ENCODE results near the gene BCL11A.

- TF ChIP-seq, protein P1, sequence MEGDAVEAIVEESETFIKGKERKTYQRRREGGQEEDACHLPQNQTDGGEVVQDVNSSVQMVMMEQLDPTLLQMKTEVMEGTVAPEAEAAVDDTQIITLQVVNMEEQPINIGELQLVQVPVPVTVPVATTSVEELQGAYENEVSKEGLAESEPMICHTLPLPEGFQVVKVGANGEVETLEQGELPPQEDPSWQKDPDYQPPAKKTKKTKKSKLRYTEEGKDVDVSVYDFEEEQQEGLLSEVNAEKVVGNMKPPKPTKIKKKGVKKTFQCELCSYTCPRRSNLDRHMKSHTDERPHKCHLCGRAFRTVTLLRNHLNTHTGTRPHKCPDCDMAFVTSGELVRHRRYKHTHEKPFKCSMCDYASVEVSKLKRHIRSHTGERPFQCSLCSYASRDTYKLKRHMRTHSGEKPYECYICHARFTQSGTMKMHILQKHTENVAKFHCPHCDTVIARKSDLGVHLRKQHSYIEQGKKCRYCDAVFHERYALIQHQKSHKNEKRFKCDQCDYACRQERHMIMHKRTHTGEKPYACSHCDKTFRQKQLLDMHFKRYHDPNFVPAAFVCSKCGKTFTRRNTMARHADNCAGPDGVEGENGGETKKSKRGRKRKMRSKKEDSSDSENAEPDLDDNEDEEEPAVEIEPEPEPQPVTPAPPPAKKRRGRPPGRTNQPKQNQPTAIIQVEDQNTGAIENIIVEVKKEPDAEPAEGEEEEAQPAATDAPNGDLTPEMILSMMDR (IDR thresholded peaks at IDR 0.05 in 8 of 11, conservative IDR thresholded peaks at IDR 0.05 in 3 of 11): no peak
- no peak for TF ChIP-seq POLR2A (IDR thresholded peaks at IDR 0.05)
Measured at GRCh38 chr2:60585276-60585675, 31.8 kb upstream of the BCL11A start.
